ENCODE data around the gene RPL22. TPM values are rescaled to one million over a fixed set of nuclear protein-coding genes. Genes with fewer than 3 reads are reported as not detected.

RPL22 gene
- total RNA-seq, 4 donors from 2014 or later: 149 to 243 (median 178) TPM

DNA sequence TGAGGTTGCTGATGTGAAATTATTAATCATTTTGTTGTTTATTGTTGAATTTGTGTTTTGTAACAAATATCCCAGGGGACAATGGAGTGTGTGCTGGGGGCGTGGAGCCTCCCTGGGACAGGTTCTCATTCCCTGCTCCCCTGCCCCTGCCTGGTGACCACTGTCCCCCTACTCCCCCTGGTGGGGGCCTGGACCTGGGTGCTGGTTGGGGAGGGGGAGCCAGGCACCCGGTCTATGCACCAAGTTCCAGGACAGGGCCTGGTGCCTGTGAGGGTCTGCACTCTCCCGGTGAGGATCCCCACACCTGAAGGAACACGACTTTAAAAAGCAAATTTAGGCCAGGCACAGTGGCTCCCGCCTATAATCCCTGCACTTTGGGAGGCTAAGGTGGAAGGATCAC lies 61.6 kb downstream of the RPL22 start:
- TF ChIP-seq, protein P1, sequence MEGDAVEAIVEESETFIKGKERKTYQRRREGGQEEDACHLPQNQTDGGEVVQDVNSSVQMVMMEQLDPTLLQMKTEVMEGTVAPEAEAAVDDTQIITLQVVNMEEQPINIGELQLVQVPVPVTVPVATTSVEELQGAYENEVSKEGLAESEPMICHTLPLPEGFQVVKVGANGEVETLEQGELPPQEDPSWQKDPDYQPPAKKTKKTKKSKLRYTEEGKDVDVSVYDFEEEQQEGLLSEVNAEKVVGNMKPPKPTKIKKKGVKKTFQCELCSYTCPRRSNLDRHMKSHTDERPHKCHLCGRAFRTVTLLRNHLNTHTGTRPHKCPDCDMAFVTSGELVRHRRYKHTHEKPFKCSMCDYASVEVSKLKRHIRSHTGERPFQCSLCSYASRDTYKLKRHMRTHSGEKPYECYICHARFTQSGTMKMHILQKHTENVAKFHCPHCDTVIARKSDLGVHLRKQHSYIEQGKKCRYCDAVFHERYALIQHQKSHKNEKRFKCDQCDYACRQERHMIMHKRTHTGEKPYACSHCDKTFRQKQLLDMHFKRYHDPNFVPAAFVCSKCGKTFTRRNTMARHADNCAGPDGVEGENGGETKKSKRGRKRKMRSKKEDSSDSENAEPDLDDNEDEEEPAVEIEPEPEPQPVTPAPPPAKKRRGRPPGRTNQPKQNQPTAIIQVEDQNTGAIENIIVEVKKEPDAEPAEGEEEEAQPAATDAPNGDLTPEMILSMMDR (IDR thresholded peaks at IDR 0.05; ENCODE audit: low read depth): no peak

DNA sequence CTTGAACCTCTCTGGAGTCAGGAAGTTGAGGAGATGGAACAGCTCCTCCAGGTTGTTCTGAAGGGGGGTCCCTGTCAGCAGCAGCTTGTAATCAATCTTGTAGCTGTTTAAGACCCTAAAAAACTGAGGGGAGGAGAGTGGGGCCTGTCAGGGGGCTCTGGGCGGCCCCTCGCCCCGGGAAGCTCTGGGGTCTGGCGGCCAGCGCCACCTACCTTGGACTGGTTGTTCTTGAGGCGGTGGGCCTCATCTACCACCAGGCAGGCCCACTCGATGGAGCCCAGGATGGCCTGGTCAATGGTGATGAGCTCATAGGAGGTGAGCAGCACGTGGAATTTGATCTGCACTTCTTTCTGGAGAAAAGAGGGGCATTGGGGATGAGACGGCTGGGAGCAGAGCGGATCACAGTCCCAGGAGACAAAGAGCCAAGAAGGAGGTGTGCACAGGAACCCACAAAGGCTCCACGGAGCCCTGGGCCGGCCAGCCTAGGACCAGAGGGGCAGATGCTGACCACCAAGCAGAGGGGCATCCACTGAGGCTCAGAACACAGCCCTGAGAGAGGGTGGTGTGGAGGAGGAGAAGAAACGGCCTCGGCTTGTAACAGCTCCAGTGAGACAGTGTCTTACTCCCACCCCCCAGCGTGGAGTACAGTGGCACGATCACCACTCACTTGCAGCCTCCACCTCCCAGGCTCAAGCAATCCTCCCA lies 62.7 kb downstream of the RPL22 start:
- TF ChIP-seq, protein P1 (IDR thresholded peaks at IDR 0.05; ENCODE audit: low read depth): no peak

Other genes with a start within 250 kb of the RPL22 start
- 10 to 100 TPM in 2 of 4 donors, 1 to 10 TPM in 2; 7.3 to 11.9 (median 9.5) TPM for gene NPHP4, start 207.2 kb downstream of the RPL22 start, total RNA-seq
- 10 to 100 TPM; 10.2 to 48.6 (median 18.2) TPM for gene KCNAB2, start 153.7 kb downstream of the RPL22 start, total RNA-seq
- under 1 TPM in 3 of 4 donors, not detected in 1; 0.19 to 0.49 (median 0.22) TPM for gene CHD5, start 19.3 kb downstream of the RPL22 start, total RNA-seq
- gene RNF207, start 6.5 kb upstream of the RPL22 start, total RNA-seq: 1 to 10 TPM; 3.6 to 8.4 (median 5.9) TPM
- gene ICMT, start 36.4 kb upstream of the RPL22 start, total RNA-seq: 10 to 100 TPM; 48.1 to 72.7 (median 59.5) TPM
- gene HES3, start 44.6 kb upstream of the RPL22 start, total RNA-seq: not detected
- 10 to 100 TPM in 3 of 4 donors, 1 to 10 TPM in 1; 8.2 to 37.9 (median 16.0) TPM for gene GPR153, start 61.5 kb upstream of the RPL22 start, total RNA-seq
- gene ACOT7, start 194.2 kb upstream of the RPL22 start, total RNA-seq: 10 to 100 TPM in 2 of 4 donors, 1 to 10 TPM in 2; 7.5 to 14.3 (median 9.8) TPM
- gene HES2, start 220.3 kb upstream of the RPL22 start, total RNA-seq: under 1 TPM in 3 of 4 donors, not detected in 1; under 0.01 to 0.19 (median 0.17) TPM
- gene ESPN, start 225.2 kb upstream of the RPL22 start, total RNA-seq: 1 to 10 TPM in 1 of 4 donors, under 1 TPM in 1, not detected in 2; 0.22 to 1.4 TPM

Data from subcutaneous adipose tissue (tissue), 4 donors.